Mammary epithelial cell (primary cell): ENCODE results near the gene NSUN5.

Experiments
- EZH2 ChIP-seq: IDR thresholded peaks from 2 replicates; pipeline ENCODE4 v1.6.1; 2012; ENCODE audit warnings: low read length, inconsistent platforms, borderline replicate concordance
- TF ChIP-seq, protein P1 (sequence below), 2 donors: IDR thresholded peaks in 1 of 2; conservative IDR thresholded peaks in 1 of 2; 2 replicates each; pipeline ENCODE4 v1.5.1; 2011 to 2012; ENCODE audit warnings: inconsistent platforms in 2 of 2, low read length in 2 of 2, mild to moderate bottlenecking in 2 of 2, control low read depth in 1 of 2, low read depth in 1 of 2; ENCODE audit not compliant: insufficient read depth in 1 of 2; ENCODE audit errors: extremely low read depth in 1 of 2

- TF ChIP-seq, protein P1, sequence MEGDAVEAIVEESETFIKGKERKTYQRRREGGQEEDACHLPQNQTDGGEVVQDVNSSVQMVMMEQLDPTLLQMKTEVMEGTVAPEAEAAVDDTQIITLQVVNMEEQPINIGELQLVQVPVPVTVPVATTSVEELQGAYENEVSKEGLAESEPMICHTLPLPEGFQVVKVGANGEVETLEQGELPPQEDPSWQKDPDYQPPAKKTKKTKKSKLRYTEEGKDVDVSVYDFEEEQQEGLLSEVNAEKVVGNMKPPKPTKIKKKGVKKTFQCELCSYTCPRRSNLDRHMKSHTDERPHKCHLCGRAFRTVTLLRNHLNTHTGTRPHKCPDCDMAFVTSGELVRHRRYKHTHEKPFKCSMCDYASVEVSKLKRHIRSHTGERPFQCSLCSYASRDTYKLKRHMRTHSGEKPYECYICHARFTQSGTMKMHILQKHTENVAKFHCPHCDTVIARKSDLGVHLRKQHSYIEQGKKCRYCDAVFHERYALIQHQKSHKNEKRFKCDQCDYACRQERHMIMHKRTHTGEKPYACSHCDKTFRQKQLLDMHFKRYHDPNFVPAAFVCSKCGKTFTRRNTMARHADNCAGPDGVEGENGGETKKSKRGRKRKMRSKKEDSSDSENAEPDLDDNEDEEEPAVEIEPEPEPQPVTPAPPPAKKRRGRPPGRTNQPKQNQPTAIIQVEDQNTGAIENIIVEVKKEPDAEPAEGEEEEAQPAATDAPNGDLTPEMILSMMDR (conservative IDR thresholded peaks at IDR 0.05 in 1 of 2, IDR thresholded peaks at IDR 0.05 in 1 of 2; ENCODE audit: extremely low read depth in 1 of 2, insufficient read depth in 1 of 2, low read depth in 1 of 2, low read length in 2 of 2) = no peak
- TF ChIP-seq EZH2 = no peak
These were observed 4.9 kb upstream of the NSUN5 start for GRCh38 chr7:73313521-73313906.
